Stimulated activated CD4-positive, alpha-beta T cell treated with anti-CD3 and anti-CD28 coated beads, Interleukin-4, amount 100 ng/mL, for 48 hours (primary cell): Measurements from ENCODE around the gene ADCY5.

Source experiments
- DNase-seq, 2 donors: peaks; one replicate each; pipeline ENCODE4 v3.0.0-alpha.2; 2020; ENCODE audit warnings: low read depth in 2 of 2

ADCY5 gene

DNA sequence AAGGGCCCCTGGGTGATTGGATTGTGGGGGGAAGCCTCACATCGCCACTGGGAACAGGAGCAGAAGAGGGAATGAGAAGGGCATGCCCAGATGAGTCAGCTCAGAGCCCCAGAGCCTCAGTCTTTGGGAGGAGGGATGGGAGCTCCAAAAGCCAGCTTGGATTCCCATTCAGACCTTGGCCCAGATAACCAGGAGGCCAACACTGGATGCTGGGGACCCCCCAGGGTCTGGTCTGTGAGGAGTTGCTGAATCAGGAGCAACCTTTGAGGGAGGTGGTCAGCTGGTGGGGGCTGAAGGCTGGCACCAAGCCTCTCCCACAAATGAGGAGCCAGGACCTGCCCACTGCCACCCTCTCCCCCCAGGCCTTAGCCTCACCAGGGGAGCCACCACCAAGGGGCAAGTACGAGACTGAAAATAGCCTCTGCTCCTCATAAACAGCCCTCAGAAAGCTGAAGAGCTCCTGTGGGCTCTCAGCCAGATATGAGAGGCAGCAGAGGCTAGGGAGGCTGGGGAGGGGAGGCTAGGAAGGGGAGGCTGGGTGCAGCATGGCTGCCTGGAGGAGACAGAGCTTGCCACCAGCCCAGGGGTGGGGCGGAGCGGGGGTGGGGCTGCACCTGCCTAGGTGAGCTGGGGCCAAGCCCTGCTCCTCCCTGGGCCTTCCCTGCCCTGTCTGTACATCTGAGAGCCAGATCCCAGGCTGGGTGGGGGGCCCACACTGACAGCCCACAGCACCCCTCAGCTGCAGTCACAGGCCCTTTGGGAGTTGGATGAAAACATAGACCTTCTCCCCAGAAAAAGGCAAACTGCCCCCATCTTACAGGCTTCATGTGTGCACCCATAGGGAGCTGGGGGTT is 147.3 kb downstream of the ADCY5 start:
- no peak for DNase-seq

DNA sequence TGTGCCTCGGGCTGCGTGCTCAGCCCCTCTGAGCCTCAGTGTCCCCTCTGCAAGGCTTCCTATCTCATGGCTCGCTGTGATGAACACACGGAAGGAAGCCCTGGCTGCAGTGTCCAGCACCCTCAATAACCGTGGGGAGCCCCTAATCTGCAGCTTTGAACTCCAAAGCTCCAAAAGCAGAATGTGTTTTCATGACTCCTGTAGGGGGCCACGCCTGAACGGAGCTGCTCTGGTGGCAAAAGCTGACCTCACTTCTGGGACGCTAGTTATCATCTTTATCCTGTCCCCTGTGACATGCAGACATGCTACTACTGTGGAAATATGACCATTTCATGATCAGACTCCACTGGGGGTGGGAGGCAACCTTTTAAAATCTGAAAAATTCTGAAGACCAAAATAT is 148.3 kb downstream of the ADCY5 start:
- DNase-seq = no peak

DNA sequence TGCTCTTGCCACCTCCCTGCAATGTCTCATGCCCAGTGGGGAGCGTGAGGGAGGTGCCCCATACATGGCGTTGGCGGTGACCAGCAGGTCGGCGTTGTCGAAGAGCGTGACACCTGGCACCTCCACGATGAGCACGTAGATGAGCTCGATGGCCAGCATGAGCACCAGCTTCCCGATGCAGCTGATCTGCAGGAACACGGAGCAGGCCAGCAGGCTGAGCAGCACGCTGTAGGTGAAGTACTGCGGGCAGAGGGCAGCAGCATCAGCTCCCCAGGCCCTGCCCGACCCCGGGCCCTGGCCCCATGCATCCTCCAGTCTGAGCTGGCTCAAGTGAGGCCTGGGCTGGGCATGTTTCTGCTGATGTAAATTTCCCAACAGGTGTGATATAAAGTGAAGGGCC is 148.8 kb downstream of the ADCY5 start:
- DNase-seq = no peak

DNA sequence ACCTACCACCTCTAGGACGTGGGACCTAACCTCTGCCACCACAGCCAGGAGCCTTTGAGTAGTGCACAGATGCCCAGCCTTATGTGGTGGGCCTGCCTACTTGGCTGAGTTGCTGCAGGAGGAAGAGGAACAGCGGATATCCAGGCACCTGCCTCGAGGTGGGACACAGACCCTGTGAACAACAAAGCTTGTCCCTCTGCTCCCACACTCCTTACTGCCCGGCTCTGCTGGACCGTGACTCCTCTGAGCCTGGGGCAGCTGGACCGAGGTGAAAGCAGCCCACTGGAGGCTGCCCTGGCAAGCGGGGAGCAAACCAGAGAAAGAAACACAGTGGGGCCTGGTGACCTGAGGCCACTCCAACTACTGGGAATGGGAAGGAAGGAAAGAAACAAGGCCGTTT is 149.3 kb downstream of the ADCY5 start:
- DNase-seq = no peak

DNA sequence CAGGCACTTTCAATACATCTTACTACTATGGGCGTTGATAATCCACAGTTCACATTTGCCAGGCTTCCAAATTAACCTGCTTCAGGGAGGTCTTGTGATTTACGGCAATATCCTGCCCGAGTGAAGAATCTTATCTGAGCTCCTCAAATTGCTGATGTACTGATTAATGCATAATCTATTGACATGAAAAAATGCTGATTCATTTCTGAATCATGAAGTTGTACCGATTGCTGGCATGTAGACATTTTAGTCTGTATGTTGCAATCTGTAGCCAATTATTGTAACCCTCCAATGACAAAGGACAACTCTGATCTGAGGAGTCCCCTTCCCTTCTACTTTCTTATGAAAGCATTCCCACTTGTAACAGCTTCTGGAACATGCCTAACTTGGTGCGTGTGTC is 150.0 kb downstream of the ADCY5 start:
- no peak for DNase-seq

DNA sequence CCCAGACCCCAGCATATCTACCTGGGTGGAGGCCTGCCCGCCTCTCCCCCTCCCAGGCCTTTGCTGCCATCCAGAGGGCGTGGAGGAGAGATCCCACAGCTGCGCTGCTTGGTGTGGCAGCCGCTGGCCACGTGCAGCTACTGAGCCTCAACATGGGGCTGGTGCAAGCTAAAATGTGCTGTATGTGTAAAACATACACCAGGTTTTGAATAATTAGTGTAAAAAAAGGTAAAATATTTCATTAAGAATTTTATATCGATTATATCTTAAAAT is 151.3 kb downstream of the ADCY5 start:
- DNase-seq = no peak

DNA sequence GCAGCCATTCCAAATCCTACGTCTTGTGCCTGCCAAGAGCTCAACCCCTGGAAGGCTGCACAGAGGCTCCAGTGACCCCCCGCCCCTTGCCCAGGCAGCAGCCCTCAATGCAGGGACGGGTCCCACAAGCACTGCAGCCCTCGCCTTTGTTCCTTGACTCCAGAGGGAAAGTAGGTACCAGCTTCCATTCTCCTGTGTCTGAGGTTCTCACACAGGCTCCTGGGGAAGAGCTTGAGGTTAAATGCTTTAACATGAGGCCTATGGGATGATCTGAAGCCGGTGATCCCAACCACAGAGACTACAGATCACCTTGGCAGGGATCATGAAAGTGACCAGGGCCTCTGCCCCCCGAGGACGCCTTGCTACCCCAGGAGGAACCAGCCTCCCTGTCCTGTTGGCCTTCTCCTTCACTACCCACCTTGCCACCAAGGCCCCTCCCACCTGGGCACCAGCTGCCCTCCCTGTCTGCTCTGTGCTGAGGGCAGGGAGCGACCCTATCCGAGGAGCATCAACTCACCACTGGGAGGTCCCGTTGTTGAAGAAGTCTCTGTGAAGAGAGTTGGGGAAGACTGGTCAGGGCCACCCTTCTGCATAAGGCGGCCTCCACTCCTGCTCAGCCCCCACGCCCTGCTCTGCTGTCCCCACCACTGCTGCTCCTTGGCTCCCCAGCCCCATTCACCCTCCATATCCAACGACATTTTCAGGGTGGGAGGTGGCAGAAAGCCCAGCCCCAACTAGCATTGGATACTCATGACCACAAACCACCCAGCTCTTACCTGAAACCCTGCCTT is 151.9 kb downstream of the ADCY5 start:
- no peak for DNase-seq

DNA sequence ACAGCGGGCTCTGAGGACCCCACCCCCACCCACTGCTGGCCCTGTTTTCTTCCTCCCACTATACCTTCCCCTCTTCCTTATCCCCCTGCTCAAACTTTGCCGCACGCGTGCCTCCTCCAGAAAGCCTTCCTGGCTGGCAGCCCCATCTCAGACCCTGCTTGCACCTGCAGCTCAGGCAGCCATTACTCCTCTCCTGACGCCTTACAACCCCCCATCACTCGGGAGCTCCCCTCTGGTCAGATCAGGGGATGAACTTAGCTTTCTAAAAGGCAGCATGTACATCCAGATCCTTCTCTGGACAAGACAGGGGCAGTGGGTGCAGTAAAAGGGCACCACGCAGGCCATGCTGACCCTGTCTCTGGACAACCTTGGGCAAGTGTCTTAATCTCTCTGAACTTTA is 152.6 kb downstream of the ADCY5 start:
- DNase-seq = no peak

DNA sequence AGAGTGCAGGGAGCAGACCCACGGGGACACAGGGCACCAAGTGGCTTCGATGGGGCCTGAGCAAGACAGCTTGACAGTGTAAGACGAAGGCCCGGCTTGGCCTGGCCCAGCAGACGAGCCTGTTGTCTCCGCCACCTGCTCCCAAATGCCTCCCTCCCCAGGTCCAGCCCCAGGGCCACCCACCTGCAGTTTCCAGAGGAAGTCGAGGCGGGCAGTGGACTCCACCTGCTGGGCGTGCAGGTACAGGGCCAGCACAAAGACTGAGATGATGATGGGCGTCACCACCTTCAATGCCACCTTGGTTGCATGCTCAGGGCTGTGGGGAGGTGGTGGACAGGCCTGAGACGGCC is 153.0 kb downstream of the ADCY5 start:
- no peak for DNase-seq

DNA sequence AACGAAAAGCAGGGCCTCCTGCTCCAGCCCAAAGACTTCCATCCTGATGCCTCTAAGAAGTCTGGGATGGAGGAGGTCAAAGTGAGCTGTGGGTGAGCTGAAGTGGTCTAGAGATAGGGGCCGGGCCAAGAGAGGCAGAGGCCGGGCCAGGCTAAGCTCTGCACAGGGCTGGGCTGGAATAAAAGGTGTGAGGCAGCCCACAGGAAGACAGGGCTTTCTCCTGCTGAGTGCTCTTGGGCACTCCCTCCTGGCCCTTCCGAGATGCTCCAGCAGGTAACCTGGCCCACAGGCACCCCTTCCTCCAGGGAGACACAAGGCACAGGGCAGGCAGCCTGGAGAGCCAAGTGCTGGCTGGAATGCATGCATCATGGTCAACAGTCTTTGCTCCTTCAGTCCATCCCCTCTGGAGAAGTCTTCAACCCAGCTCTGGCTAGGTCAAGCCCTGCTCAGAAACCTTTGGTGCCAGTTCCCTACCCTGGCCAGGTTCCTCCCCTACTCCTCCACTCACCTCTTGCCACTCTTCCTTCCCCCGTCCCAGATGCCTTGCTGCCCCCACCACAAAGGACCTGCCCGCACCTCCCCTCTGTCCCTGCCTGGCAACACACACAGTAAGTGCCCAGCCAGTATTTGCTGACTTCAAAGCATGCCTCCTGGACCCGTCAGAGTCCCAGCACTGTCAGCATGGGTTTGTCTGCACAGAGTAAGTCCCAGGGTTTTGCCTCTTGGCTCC is 153.6 kb downstream of the ADCY5 start:
- no peak for DNase-seq

DNA sequence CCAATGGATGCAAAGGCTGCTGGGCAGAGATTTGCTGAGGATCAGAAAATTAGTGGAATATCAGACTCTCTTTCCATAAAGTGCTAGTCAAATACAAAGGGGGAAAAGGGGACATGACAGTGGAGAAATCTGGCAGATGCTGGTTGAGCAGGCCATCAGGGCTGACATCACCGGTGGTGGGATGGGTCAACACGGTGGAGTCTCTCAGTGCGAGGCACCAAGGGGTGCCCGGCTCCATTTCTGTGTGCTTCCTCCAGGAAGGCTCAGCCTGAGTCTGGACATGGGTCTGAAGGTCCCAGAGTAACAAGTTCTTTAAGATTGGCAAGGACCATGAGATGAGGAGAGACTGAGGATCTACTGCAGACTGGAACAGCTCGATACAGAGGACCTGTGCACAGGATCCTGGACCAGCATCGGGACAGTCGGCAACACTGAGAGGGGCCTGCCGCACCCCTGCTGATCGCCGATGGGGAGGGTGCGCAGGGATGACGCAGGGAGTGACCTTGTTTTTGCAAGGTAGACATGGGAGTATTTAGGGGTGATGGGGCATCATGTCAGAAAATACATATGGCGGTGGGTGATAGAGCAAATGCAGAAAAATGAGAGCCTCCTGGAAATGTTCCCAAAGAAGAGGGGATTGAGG is 154.5 kb downstream of the ADCY5 start:
- DNase-seq = no peak

DNA sequence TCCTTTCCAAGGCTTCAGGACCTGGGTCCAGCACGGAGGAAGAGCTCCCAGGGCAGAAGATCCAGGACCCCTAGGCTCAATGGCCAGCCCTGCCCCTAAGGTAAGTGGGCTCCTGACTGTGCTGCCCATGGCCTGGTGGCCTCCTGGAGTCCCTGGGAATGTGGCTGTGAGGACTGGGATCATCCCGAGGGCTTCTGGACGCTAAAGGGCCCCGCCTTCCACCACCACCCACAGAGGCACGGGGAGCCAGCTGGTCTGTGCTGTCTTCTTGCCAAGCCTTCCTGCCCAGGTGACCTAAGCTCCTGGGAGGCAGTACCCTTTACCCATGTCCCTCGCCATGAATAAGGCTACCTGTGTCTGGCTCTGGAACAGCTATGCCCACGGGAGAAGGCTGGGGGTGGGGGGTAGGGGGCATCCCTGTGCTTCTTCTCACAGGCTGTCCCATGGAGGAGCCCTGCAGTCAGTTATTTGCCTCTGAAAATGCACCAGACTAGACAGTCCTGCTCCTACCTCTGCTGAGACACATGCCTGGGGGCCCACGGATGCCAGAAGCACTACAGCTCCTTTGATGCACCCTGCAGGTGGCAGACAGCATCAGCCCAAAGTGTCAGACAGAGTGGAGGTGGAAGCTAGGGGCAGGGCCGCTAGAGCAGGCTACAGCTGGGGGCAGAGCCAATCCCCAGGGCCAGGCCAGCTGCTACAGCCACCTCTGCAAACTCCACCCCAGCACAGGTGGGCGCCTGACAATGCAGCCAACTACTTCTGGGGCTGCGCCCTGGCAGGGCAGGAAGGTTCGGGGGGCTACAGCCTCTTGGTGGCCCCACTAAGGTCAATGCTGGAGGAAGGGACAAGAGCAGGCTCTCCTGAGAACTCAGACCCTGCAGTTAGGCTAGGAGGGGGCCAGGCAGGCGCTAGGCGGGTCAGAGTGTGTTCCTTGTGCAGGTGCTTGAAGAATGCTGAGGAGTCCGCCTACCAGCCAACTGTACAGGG is 156.3 kb downstream of the ADCY5 start:
- no peak for DNase-seq

DNA sequence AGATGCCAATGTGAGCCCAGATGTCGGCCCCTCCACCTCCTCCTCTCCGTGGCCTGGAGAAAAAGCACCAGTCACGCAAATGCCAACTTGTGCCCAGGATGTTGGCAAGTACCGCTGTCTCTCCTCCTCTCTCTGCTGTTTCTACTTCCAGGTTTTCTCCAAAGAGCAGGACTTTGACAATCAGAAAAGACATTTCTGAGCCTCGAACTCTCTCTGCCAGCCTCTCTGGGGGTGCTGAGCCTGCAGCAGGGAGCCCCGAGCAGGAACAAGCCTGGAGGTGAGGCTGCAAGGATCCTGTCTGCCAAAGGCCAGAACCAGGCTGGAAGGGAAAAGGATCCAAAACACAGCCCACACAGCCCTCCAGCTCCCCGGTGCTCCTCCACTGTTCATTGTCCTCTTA is 157.5 kb downstream of the ADCY5 start:
- DNase-seq = no peak

DNA sequence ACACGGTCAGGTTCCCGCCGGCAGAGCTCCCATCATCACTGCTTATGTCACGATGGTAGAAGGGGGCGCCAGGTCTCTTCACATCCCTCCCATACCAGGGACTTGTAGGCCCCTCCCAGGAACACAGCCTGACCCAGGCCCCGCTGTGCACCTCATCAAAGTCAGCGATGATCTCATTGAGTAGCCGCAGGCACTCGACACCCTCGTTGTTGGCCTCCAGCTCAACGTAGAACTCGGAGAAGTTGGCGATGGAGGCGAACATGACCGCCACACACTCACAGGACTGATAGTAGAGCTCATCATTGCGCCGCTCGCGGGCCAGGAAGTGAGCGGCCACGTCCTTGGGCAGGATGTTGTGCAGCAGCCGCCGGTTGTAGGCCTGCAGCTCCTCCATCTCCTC is 157.9 kb downstream of the ADCY5 start:
- DNase-seq = no peak

DNA sequence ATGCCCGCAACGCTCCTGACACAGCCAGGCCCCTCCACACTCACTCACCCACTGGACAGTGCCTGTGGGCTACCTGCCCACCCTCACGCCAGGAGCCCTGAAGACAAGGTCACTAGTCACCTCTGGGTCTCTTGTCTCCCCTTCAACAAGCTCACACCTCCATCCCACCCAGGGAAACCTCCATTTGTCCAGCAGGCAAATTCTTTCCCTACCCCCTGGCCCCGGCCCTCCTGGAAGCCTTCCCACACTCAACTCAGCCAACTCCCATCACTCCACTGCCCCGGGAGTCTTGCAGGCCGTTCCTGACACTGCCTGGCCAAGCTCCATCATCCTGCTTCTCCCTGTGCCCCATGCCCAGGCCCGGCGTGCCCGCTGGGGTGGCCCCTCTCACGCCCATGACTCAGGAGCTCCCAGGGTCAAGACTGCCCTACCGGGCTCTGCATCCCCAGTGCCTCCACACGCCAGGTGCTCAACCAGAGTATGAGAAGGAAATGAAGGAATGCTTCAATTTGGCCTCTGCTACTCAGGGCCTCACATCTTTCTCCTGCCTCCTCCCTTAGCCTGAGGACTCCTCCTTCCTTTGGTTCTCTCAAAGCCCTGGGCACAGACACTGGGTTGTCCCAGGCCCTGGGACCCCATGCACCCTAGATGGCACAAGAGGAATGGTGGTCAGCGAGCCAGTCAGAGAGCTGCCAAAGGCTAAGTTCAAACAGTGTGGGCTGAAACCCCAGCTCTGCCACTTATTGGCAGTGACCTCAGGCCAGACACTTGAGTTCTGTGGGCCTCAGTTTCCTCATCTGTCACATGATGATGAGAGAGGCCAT is 158.6 kb downstream of the ADCY5 start:
- DNase-seq = no peak

DNA sequence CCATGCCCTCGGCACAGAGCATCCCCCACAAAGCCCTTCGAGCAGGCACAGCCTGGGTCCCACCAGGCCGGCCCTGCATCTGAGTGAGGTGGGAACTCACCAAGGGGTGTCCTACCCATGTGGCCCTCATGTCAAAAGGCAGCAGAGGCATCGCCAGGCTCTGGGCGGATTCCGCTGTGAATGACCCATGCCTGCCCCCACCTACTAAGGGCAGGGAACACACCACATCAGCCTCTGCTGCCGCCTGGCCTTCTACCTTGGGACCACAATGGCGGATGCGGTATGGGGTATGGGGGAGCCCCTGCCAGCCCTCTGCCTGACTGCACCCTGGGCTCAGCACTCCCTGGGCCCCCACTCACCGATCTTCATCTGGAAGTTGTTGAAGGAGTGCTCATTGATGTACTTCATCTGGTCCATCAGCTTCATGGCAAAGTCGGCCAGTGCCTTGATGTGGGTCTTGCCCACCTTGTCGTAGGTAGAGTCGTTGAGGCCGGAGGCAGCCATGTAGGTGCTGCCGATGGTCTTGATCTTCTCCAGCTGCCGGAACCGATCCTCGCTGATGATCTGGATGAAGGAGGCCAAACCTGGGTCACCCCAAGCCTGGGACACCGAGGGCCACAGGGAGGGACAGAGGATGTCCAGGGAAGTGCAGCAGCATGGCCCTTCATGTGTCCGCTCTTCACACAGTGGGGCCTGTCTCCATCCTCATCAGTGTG is 159.3 kb downstream of the ADCY5 start:
- no peak for DNase-seq

DNA sequence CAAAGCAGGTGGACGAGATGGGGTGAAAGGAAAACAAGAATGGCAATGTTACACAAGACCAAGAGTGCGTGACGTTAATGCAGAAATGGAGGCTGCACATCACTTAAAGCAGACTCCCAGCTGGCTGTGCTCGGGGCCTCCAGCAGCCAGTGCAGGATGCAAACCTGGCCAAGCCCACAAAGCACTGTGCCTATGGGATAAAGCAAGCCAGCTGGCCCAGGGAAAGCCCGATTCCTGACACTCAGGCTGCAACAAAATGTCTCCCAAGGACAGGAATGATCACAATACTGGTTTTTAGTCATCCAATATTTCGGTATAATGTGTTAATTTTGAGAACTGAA is 161.0 kb downstream of the ADCY5 start:
- DNase-seq = no peak

DNA sequence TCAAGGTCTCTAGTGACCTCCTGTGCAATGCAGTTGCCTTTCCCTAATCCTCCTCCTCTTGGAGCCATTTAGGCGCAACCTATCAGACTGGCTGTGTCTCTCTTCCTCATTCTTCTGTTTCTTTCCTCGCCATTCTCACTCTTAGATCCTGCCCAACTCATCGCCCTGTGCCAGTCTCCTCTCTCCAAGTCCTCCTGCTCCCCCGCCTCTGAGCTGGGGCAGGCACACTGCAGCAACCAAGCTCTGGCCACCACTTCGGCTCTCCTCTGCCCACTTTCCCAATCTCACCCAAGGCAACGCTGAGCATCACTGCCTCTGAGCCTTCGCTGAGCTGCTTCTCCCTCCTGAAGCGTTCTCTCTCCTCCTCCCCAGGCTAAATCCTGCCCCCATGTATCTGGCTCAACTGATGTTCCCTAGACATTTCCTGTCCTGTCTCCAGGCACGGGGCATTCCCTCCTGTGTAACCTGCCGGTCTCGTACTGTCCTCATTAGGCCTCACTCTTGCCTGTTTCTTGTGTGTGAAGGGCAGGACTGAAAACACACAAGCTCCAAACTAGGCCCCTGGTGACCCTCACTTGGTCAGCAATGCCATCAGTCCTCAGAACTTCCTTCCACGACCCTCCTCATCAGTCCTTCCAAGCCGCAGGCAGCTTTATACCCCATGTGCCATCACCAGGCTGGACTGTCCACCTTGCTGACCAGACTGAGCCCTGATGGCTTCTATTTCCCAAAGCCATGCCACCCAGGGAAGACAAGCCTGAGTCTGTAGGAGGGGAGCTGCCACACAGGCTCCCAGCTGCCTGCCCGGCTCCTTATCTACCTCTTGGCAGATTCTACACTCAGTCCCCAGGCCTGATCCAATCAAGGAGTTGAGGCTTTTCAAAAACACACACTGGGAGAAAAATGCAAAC is 161.6 kb downstream of the ADCY5 start:
- DNase-seq = no peak
